Keratinocyte (primary cell): ENCODE results near the gene ZNF195. TPM values are rescaled to one million over a fixed set of nuclear protein-coding genes. Genes with fewer than 3 reads are reported as not detected.

Experiments
- DNase-seq: peaks from one replicate; pipeline ENCODE4 v3.0.0-alpha.2; 2011; ENCODE audit warnings: low read depth, missing footprints, low spot score
- FAIRE-seq: peaks from 2 replicates; lab custom pipeline; 2011; peaks lifted over from hg19 to GRCh38; lab: Jason Lieb, UNC
- H2AFZ ChIP-seq: 2 replicates; pipeline ENCODE4 v1.6.0; 2012; ENCODE audit warnings: low read length, control low read depth, inconsistent platforms; ENCODE audit not compliant: control insufficient read depth
- H3K27ac ChIP-seq: 2 replicates; pipeline ENCODE4 v1.5.1; 2011; ENCODE audit warnings: low read length; ENCODE audit not compliant: control insufficient read depth, insufficient read depth
- H3K27me3 ChIP-seq: 3 replicates; pipeline ENCODE4 v1.6.0; 2011; ENCODE audit warnings: low read length; ENCODE audit not compliant: control insufficient read depth, insufficient read depth; ENCODE audit errors: extremely low read depth
- H3K36me3 ChIP-seq, 2 experiments: 2 replicates in 1 of 2; 3 replicates in 1 of 2; pipeline ENCODE4 v1.5.1; 2011; ENCODE audit warnings: low read length in 2 of 2, mild to moderate bottlenecking in 1 of 2; ENCODE audit not compliant: control insufficient read depth in 2 of 2, insufficient read depth in 2 of 2; ENCODE audit errors: extremely low read depth in 1 of 2
- H3K4me1 ChIP-seq: 3 replicates; pipeline ENCODE4 v1.5.1; 2011; ENCODE audit warnings: low read length; ENCODE audit not compliant: control insufficient read depth, insufficient read depth; ENCODE audit errors: extremely low read depth
- H3K4me2 ChIP-seq: 3 replicates; pipeline ENCODE4 v1.6.0; 2011; ENCODE audit warnings: low read depth, low read length; ENCODE audit not compliant: control insufficient read depth, insufficient read depth; ENCODE audit errors: extremely low read depth
- H3K4me3 ChIP-seq, 3 experiments: fragments of 200-600 bp in 1 of 3; sonication (generic) in 1 of 3; 2 replicates in 2 of 3; 3 replicates in 1 of 3; pipeline ENCODE4 v1.5.1; 2011 to 2016; ENCODE audit warnings: low read length in 3 of 3, mild to moderate bottlenecking in 3 of 3, control low read depth in 2 of 3, inconsistent platforms in 1 of 3, low read depth in 1 of 3, mixed read lengths in 1 of 3, mixed run types in 1 of 3, moderate library complexity in 1 of 3; ENCODE audit not compliant: control insufficient read depth in 2 of 3, insufficient read depth in 2 of 3; ENCODE audit errors: extremely low read depth in 1 of 3
- H3K79me2 ChIP-seq: 2 replicates; pipeline ENCODE4 v1.6.0; 2012; ENCODE audit warnings: low read length; ENCODE audit not compliant: control insufficient read depth, insufficient read depth
- H3K9ac ChIP-seq: 3 replicates; pipeline ENCODE4 v1.6.0; 2011; ENCODE audit warnings: low read length; ENCODE audit not compliant: control insufficient read depth, insufficient read depth; ENCODE audit errors: extremely low read depth
- H3K9me1 ChIP-seq: 3 replicates; pipeline ENCODE4 v1.6.0; 2011; ENCODE audit warnings: low read length; ENCODE audit not compliant: control insufficient read depth, insufficient read depth; ENCODE audit errors: extremely low read depth
- H3K9me3 ChIP-seq: 2 replicates; pipeline ENCODE4 v1.5.1; 2012; ENCODE audit warnings: low read depth, low read length; ENCODE audit not compliant: control insufficient read depth
- H4K20me1 ChIP-seq: 3 replicates; pipeline ENCODE4 v1.6.0; 2011; ENCODE audit warnings: low read length; ENCODE audit not compliant: control insufficient read depth, insufficient read depth; ENCODE audit errors: extremely low read depth
- EZH2 ChIP-seq: IDR thresholded peaks from one replicate; pipeline ENCODE4 v1.6.1; 2012; ENCODE audit warnings: inconsistent platforms, mild to moderate bottlenecking, low read length, moderate library complexity
- dilution Hi-C: fragments of 300-500 bp; cut with MboI; formaldehyde crosslinking; loops from one replicate; pipeline ENCODE4 v1.7.0; 2020; ENCODE audit warnings: low sequenced_read_pairs; ENCODE audit not compliant: extremely low pct_ligation_motif_present
- polyA plus RNA-seq, 5 experiments: library from polyadenylated mRNA; depleted of rRNA in 3 of 5; stranded (reverse) in 3 of 5; stranded (forward) in 1 of 5; unstranded in 1 of 5; fragments of >200 nt; gene quantifications; 1 replicate in 1 of 5; 2 replicates in 3 of 5; 3 replicates in 1 of 5; pipeline versions ENCODE4 v1.2.1 to v1.2.3, GENCODE V29; 2011 to 2012; ENCODE audit warnings: missing spikeins in 2 of 5, low read depth in 1 of 5, low replicate concordance in 1 of 5
- TF ChIP-seq, protein P1 (sequence below), 3 experiments: IDR thresholded peaks in 1 of 3; conservative IDR thresholded peaks in 1 of 3; optimal IDR thresholded peaks in 1 of 3; 2 replicates in 2 of 3; 3 replicates in 1 of 3; pipeline versions ENCODE3 to v1.5.1; 2011; ENCODE audit warnings: low read length in 3 of 3, mild to moderate bottlenecking in 3 of 3, moderate library complexity in 2 of 3, control low read depth in 1 of 3, inconsistent platforms in 1 of 3; ENCODE audit not compliant: insufficient read depth in 2 of 3; ENCODE audit errors: extremely low read depth in 1 of 3

Gene ZNF195
- polyA plus RNA-seq, 1 donor (not counting 4 experiments of a cell fraction or from before 2014, with no cell fraction given): 27.4 TPM

DNA sequence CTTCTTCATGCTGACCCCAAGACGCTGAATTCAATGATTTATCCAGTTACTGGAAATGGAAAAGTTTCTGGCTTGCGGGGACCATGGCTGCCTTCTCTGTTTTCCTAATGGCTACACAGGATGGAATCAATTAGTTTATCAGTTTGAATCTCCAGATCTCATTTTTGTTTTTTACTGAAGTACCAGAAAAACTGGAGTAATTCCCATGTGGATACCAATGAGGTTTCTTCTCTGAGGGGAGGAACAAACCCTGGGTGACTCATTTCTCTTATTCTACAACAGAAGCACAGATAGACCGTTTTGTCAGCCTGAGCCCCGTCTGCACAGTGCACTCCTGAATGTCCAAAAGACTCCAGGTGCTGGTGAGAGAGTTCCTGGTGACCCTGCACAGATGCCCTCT is 3.4 kb downstream of the ZNF195 start:
- H3K4me2 ChIP-seq: peak overlapping the region; percentile 74
- H3K9me1 ChIP-seq: no peaks in the 10 kb centered on the region
- peaks cover 68% of the 10 kb centered on the region for H3K79me2 ChIP-seq
- peak overlapping the region; percentile 57 for H3K27ac ChIP-seq
- peak overlapping the region in 2 of 3 experiments; percentile 28 to 60 for H3K4me3 ChIP-seq
- DNase-seq (no peak), FAIRE-seq (no peak)
- H3K4me1 ChIP-seq: peaks cover 29% of the 10 kb centered on the region
- peak overlapping the region; percentile 10 for H3K9ac ChIP-seq
- H4K20me1 ChIP-seq: no peaks in the 10 kb centered on the region
- dilution Hi-C loops: no loop called here
- H3K36me3 ChIP-seq: peaks cover 15 to 25% of the 10 kb centered on the region in 2 experiments
- no peaks in the 10 kb centered on the region for H3K27me3 ChIP-seq
- no peak overlapping the region for H2AFZ ChIP-seq
- H3K9me3 ChIP-seq: no peaks in the 10 kb centered on the region
- TF ChIP-seq, protein P1, sequence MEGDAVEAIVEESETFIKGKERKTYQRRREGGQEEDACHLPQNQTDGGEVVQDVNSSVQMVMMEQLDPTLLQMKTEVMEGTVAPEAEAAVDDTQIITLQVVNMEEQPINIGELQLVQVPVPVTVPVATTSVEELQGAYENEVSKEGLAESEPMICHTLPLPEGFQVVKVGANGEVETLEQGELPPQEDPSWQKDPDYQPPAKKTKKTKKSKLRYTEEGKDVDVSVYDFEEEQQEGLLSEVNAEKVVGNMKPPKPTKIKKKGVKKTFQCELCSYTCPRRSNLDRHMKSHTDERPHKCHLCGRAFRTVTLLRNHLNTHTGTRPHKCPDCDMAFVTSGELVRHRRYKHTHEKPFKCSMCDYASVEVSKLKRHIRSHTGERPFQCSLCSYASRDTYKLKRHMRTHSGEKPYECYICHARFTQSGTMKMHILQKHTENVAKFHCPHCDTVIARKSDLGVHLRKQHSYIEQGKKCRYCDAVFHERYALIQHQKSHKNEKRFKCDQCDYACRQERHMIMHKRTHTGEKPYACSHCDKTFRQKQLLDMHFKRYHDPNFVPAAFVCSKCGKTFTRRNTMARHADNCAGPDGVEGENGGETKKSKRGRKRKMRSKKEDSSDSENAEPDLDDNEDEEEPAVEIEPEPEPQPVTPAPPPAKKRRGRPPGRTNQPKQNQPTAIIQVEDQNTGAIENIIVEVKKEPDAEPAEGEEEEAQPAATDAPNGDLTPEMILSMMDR (optimal IDR thresholded peaks at IDR 0.05 in 1 of 3, IDR thresholded peaks at IDR 0.05 in 1 of 3, conservative IDR thresholded peaks at IDR 0.05 in 1 of 3; ENCODE audit: extremely low read depth in 1 of 3, insufficient read depth in 2 of 3, low read length in 3 of 3): no peak
- no peak for TF ChIP-seq EZH2

DNA sequence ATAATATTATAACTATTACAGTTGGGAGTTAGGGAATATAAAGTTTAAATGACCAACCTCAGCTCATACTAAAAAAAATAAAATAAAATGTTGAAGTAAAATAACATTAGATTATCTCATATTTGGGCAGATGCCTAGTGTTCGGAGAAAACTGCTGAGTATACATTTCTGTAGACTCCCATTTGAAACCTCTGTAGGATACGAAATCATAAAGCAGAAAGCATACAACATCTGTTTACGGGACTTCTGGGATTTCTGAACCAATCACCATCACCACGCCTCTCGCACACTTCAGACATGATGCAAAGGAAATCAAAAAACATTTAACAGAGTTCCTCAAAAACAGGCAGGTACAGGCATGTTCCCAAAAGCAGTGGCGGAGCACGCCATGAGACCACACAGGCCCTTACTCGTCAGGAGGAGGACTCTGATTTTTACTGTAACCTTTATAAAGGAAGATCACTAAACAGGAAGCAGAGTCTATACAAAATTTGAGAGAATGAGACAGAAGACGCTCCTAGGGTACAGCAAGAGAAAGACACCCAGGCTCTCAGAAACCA is 8.6 kb downstream of the ZNF195 start:
- Histone ChIP-seq H3K4me1 (peaks cover 21% of the 10 kb centered on the region), H2AFZ (peak overlapping the region; percentile 24), H4K20me1 (no peaks in the 10 kb centered on the region), H3K4me3 (peak overlapping the region in 1 of 3 experiments; percentile 34), H3K79me2 (peaks cover 46% of the 10 kb centered on the region), H3K9me3 (peaks cover 21% of the 10 kb centered on the region), H3K9me1 (no peaks in the 10 kb centered on the region), H3K27ac (peak overlapping the region; percentile 44), H3K27me3 (no peaks in the 10 kb centered on the region), H3K9ac (no peak overlapping the region), H3K4me2 (peak overlapping the region; percentile 35), H3K36me3 (peaks cover 24 to 45% of the 10 kb centered on the region in 2 experiments)
- dilution Hi-C loops: no loop called here
- TF ChIP-seq, protein P1 (optimal IDR thresholded peaks at IDR 0.05 in 1 of 3, IDR thresholded peaks at IDR 0.05 in 1 of 3, conservative IDR thresholded peaks at IDR 0.05 in 1 of 3; ENCODE audit: extremely low read depth in 1 of 3, insufficient read depth in 2 of 3, low read length in 3 of 3): no peak
- no peak for TF ChIP-seq EZH2
- peak; percentile 88 for FAIRE-seq
- DNase-seq: peak; percentile 19
